ENCODE data around the gene NCAN. TPM values are rescaled to one million over a fixed set of nuclear protein-coding genes. Genes with fewer than 3 reads are reported as not detected.

NCAN gene
- total RNA-seq, 1 experiment from 2014 or later, result not detected

DNA sequence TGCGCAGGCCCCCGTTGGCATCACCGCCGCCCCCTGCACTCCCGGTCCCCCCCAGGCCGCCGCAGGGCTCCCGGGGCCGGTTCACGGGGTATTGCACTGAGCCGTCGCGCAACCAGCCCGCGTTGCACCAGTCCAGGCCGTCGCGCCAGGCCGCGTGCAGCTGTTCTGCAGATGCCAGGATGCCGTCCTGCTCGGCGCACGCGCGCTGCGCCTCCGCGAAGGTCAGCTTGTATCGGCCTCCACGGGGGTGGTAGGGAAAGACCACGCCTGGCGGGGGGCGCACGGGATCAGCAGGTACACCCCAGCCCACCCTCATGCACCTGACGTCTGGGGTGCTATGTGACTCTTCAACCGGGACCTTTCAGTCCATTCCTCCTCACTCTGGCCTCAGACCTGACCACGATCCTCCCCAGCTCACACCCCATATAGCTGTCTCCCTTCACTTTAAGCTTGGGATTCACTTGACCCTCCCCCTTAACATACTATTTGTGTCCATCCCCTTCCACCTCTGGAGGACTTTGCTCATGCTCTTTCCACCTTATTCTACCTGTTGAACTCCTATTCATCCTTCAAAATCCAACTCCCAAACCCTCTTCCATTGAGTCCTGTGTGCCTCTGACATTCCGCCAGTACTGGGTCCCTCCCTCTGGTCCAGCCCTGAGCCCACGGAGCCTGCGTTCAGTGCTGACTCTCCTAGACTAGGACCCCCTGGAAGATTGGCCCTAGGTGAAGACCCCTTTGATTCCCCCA, 47.0 kb downstream of the NCAN start:
- no peak for DNase-seq (ENCODE audit: low spot score)

DNA sequence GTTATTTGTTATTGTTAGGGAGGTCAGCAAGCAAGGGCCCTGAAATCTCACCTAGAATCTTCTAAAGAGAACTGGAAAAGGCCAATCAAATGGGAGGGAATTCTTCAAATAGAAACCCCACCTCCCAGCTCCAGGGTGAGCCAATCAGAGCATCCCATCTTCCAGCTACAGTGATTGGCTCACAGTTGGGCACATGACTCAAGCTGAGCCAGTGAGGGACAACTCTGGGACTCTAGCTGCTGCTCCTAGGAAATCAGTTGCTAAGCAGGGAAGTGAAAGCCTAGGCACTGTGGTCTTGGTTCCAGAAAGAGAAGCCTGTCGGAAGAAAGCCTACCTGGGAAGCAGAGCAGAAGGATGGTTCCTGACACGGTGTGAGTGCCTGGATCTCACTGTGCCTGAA, 48.0 kb downstream of the NCAN start:
- DNase-seq (ENCODE audit: low spot score), result peak; percentile 11

DNA sequence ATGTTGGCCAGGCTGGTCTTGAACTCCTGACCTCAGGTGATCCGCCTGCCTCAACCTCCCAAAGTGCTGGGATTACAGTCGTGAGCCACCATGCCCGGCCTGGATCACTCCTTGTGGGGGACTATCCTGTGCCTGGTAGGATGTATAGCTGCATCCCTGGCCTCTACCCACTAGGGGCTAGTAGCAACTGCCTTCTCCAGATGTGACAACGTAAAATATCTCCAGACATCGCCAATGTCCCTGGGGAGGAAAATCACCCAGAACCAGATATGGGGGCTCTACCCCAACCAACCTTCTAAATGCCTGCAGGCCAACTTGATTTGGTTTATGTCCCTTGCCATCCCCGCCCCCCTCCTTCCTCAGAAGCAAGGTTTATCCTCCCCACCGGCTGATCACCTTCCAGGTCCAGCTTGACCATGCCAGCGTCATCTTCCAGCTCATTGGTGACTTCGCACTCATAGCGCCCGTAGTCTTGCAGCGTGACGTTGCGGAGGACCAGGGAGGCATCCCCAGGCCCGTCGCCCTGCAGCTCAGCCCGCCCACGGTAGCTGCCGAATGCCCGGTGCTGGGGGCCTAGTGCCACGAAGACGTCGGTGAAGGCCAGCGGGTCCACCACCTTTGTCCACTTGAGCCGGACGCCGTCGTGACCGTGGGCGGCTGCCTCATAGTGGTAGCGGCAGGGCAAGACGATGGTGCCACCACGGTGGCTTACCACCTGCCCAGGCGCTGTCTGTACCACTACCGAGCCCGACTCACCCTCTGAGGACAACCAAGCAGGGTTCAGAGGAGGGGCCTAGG, 48.9 kb downstream of the NCAN start:
- no peak for DNase-seq (ENCODE audit: low spot score)

DNA sequence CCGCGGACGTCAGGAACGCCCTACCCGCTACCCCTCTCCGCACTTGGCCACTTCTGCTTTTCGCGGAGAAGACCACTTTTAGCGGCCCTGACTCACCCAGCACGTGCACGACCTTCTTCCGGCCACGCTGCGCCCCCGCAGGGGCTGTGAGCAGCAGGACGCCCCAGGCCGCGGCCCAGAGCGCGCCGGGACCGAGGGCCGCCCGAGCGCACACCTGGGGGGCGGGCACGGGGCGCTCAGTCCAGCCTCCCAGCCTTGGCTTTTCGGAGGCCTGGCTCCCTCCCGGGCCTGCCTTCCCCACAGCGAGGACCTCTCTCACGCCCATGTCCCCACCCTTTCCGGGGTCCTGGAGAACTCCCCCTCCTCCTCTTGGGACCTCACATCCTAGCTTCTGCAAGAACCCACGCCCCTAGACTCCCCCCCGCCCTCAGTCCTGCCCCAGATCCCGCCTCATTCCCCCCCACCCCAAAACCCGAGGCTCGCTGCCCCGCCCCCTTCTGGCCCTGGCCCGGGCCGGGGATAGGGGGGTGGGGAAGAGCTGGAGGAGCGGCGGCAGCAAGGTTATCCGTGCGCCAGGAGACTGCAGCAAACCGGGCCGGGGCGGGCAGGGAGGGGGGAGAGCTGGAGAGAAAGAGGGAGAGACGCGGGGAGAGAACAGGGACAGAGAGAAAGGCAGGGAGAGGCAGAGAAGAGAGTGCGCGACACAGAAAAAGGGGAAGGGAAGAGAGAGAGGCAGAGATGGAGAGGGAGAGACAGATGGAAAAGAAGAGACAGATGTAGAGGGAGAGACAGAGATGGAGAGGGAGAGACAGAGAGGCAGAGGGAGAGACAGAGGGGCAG, 49.8 kb downstream of the NCAN start:
- DNase-seq (ENCODE audit: low spot score), result no peak

DNA sequence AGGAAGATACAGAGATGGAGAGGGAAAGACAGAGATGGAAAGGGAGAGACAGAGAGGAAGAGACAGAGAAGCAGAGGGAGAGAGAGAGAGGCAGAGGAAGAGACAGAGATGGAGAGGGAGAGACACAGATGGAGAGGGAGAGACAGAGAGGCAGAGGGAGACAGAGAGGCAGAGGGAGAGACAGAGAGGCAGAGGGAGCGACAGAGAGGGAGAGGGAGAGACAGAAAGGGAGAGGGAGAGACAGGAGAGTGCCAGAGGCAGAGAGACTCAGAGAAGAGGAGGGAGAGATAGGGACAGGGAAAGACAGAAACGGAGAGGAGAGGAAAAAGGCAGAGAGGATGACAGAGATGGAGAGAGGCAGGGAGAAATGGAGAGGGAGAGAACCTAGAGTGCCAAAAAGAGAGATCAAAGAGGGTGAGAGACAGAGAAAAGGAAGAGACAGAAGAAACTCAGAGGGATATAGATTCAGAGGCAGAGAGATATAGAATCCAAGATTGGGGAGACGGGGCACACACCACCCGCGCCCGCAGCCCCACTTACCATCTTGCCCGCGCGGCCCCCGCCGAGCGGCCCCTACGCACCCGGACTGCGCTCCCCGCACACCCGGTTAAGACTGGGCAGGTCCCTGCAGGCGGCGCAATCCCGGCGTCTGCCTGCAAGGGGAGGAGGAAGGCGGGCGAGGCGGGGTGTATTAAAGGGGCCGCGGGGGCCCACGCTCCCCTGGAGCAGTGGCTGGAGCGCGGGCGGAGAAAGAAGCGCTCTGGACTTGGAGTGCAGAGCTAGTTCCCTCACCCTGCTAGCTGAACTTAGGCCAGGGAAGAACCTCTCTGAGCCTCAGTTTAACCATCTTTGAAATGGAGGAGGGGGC, 50.7 kb downstream of the NCAN start:
- DNase-seq (ENCODE audit: low spot score), result no peak

DNA sequence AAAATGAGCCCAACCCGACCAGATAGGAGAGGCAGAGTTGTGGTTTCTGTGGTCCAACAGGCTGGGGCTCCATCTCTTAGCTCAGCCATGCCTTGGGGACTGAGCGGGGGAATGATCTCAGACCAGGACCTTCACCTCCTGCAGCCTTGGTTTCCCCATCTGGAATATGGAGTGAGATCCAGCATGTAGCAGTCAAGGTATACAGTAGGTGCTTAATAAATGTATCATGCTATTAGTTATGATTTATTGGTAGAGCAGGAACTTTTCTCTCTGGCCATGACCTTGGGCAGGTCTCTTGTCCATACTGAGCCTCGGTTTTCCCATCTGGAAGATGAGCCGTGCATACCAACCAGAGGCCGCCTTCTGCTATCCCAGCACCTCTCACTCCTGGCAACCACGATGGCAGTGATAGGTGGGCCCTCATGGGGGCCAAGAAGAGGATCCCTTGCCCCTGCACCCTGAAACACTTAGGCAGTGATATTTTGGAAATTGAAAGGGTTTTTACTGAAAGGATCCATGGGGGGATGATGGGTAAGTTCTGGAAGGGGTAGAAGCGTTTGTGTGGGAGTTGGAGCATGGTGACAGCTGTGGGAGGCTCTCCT, 52.2 kb downstream of the NCAN start:
- DNase-seq (ENCODE audit: low spot score), result no peak

DNA sequence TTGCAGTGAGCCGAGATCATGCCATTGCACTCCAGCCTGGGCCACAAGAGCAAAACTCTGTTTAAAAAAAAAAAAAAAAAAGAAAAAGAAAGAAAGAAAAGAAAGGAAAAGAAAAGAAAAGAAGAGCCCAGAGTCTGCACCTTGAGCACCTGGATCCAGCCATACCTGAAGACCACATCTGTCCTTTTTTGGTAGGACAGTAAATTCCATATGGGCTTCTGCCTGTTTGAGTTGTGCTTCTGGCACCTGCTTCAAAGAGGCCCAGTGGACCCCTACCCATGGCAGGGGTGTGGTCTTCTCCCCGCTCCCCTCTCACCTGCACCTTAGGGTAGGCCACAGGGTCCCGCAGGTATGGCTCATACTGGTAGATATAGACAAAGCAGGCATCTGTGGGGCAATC, 55.5 kb downstream of the NCAN start:
- DNase-seq (ENCODE audit: low spot score), result no peak

DNA sequence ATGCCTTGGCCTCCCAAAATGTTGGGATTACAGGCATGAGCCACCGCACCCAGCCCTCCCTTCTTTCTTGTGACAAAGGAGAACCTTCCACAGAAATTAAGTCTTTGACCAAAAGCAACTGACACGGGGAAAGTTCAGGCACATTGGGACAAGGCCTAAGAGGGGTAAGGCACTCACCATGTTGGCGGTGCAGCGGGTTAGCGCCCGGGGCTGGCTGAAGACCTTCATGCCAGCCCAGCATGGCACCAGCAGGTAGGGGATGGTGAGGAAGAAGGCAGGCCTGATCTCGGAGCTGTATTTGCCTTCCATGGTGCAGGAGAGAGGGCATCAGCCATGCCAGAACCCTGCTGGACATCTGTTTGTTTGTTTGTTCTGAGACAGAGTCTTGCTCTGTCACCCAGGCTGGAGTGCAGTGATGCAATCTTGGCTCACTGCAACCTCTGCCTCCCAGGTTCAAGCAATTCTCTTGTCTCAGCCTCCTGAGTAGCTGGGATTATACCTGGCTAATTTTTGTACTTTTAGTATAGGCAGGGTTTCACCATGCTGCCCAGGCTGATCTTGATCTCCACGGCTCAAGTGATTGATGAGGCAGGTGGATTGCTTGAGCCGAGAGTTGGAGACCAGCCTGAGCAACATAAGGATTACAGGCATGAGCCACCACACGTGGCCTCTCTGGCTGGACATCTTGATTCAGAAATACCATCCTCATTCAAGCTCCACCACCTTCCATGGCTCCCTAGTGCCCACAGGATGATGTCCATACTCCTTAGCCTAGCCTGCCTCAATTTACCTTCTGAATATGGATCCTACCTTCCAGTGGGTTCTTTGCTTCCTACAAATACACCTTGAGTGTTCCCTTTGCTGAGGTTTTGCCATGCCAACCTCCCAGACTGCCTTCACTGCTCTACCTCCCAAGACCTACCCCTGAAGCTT, 57.0 kb downstream of the NCAN start:
- DNase-seq (ENCODE audit: low spot score), result no peak

DNA sequence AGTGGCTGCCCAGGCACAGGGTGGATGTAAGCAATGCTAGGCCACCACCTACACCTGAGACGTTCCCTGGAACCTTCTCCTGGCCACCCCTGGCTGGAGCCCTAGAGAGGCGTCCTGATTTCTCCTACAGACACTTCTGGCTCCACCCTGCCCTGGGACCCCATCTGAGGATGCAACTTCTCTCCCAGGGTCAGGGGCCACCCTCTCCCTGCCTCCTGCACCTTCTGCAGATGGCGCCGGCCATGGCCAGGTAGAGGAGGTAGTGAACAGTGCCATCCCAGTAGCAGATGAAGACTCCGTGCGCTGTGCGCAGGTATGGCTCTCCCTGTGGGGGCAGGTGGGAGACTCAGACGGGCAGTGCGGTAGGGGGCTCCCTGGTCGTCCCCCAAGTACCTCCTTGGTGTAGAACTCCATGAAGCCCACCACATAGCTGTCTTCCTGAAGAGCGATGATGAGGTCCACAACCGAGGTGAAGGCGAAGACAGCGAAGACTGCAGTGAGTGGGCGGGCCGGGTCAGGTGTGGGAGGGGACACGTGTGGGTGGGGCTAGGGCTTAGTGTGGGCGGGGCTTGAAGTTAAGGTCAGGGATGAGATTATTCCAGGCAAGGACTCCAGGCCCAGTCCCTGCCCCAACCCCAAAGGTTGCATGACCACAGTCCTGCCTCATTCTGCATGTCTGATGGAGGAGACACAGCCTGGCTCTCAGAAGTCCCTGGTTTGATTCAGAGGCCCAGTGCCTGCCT, 58.4 kb downstream of the NCAN start:
- DNase-seq (ENCODE audit: low spot score), result no peak

DNA sequence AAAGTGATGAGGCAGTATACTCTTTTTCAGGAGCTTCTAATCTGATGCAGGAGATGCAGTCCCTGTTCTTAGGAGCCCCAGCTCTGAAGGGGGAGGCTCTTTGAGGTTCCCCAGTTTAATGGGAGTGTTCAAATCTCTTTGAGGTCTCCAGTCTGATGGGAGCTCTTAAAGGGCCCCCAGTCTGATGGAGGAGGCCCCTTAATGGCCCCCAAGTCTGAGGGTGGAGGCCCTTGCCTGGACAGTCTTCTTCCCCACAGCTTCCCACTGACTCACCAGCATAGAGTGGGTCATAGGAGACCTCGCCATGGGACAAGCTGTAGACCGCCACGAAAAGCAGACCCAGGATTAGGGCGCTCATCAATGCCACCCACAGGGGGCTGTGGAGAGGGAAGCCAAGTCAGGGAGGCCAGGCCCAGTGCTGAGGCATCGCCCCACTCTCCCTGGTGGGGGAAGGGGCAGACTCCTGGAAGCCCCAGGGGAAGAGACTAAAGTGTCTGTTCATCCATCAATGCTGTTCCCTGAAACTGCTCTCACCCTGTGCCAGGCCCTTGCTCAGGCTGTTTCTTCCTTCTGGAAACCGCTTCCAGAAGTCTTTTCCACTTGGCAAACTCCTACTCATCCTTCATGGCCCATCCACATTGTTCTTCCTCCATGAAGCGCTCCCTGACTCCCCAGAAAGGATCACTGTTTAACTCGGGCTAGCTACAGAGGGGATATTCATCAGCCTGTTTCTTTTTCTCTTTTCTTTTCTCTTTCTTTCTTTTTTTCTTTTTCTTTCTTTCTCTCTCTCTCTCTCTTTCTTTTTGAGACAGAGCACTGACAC, 59.2 kb downstream of the NCAN start:
- no peak for DNase-seq (ENCODE audit: low spot score)

DNA sequence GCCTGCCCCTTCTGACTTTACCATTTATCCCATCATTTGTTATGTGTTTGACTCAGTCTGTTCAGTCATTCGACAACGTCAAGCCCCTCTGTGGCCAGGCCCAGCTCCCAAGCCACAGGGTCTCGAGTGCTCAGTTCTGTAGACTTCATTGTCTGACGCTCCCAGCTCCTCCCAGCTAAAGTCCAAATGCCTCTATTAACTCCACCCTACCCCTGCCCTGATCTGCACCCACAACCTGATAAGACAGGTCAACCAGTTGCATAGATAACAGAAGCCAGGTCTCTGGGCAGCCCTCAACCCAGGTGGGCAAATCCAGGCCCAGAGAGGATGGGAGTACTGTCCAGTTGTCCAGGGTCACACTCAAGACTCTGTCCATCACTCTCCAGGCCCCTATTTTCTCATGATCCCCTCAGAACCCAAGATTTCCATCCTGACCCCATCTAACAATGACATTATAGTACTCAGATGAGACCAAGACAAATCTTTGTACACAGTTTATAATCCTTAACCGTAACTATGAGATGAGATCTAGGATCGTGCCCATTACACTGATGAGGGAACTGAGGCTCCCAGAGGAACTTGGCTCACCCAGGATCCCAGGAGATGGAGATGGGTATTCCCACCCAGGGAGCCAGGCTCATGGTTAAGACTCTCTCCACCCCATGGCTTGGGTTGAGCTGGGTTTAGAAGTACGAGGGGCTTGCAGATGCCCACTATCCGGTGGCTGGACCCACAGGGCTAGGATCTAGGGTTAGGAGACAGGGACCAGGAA, 60.3 kb downstream of the NCAN start:
- no peak for DNase-seq (ENCODE audit: low spot score)

DNA sequence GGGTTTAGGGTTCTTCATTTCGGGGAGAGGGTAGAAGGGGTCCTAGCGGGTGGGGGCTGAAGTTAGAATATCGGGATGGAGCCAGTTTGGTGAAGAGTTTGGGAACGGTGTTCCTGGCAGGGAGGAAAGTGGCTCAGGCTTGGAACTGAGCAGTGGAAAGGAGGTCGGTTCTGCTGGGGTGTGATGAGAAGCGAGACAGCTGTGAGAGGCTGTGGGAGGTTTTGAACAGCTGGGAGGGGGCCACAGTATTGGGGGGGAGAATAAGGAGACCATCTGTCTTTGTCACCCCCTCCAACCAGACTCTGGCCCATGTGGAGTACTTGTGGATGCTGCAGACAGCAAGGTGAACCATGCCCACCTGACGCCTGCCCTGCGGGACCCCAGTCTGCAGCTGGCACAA, 62.4 kb downstream of the NCAN start:
- DNase-seq (ENCODE audit: low spot score), result no peak

DNA sequence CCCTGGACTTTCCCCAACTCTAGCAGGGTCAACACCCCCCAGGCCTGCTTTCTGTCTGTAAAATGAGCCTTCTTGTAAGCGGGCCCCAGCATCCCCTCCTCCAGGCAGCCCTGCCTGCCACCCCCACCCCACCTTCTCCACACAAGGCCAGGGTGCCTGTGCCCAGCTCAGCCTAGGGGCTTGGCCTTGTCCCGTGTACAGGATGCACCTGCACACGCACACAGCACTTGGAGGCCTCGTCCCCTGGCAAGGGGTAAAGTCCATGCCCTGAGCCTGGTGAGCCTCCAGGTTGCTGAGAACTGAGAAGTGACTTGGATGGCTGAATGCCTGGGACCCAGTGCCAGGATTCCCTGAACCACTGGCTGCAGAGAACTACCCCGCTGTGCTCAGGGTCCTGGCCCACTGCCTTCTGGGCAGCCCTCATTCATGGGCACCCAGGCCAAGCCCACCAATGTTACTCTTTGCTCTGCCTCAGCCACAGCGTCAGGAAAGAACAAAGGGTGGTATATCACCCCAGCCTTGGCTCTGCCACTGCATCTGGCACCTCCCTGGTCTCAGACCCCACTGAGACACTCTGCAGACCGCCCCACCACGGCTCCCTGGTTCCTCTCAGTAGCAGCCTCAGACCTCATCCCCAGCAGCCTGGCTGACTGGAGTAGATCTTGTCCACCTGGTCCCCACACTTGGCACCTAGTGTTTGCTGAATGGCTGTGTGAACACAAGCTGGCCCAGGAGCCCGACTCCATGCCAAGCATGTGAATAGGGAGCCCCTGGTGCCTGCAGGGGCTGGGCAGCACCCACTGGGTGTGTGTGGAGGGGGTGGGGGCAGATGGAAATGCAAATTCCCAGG, 63.2 kb downstream of the NCAN start:
- no peak for DNase-seq (ENCODE audit: low spot score)

DNA sequence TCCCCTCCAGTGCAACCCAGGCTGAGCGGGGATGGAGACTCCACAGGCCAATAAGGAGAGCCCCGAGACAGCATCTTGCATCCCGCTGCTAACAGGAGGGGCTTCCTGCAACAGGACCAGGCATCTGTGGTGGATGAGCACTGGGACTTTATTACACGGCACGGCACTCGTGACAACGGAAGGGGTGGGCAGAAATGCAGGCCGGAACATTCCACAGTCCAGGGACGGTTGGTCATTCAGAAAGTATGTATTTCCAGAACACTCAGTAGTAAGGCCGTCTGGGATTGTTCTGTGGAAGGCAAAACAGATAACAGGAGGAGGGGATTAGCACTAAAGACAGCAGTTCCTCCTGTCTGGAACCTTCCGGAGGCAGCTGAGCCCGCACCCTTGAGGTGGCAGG, 64.6 kb downstream of the NCAN start:
- no peak for DNase-seq (ENCODE audit: low spot score)

DNA sequence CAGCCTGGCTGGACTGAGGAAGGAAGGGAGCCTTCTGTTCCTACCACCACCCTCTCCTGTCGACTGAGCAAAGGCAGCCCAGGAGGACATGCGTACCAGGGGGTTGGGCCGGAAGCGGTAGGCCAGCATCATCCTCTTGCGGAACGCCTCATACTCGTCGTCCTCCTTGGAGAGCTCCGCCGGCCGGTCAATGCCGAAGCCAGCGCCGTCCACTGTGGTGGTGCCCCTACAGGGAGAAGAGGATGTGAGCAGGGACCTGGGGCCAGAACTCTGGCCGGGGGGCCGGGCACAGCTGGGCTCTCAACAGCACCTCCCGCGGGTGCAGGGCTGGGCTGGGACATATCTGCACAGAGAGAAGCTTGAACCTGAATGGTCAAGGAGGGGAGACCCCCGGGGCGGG, 65.1 kb downstream of the NCAN start:
- DNase-seq (ENCODE audit: low spot score), result no peak

DNA sequence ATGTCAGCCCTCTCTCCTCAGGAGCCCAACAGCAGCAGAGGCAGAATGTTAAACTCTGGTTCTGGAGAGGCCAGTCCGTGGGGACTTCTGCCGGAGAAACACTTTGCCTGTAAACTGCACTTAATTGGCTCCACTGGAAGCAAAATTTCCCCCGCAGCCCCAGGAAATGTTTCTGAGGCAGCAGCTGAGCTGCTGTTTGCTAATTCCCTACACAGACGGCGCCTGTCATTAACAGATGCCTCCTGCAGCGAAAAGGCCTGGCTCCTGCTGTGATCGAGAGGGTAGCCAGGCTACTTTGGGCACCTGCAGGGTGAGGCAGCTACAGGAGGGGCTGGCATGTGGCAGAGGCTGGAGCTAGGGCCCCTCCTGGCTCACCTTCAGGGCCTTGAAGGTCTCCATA, 66.6 kb downstream of the NCAN start:
- no peak for DNase-seq (ENCODE audit: low spot score)

Data from HT-29 (cell line).